Fibroblast of lung (primary cell): ENCODE results near the gene COQ3. TPM values are rescaled to one million over a fixed set of nuclear protein-coding genes. Genes with fewer than 3 reads are reported as not detected.

Source experiments
- DNase-seq, 2 donors: peaks; one replicate each; pipeline versions ENCODE4 v3.0.0 to v3.0.0-alpha.2; 2010; ENCODE audit warnings: low read depth in 2 of 2
- H2AFZ ChIP-seq: 2 replicates; pipeline ENCODE4 v1.5.1; 2012; ENCODE audit warnings: low read length, control low read depth, inconsistent platforms
- H3K27ac ChIP-seq: 2 replicates; pipeline ENCODE4 v1.5.1; 2011; ENCODE audit warnings: low read length, control low read depth; ENCODE audit not compliant: insufficient read depth
- H3K27me3 ChIP-seq: 2 replicates; pipeline ENCODE4 v1.5.1; 2011; ENCODE audit warnings: mild to moderate bottlenecking, low read length; ENCODE audit not compliant: control insufficient read depth, insufficient read depth
- H3K36me3 ChIP-seq: 2 replicates; pipeline ENCODE4 v1.5.1; 2011; ENCODE audit warnings: low read length; ENCODE audit not compliant: control insufficient read depth, insufficient read depth
- H3K4me1 ChIP-seq: 2 replicates; pipeline ENCODE4 v1.5.1; 2011; ENCODE audit warnings: low read length; ENCODE audit not compliant: control insufficient read depth, insufficient read depth; ENCODE audit errors: extremely low read depth
- H3K4me2 ChIP-seq: 2 replicates; pipeline ENCODE4 v1.5.1; 2011; ENCODE audit warnings: low read length, control low read depth; ENCODE audit not compliant: insufficient read depth; ENCODE audit errors: extremely low read depth
- H3K4me3 ChIP-seq, 4 experiments: fragments of 200-600 bp in 1 of 4; sonication (generic) in 1 of 4; replicated peaks in 1 of 4; 2 replicates each; pipeline ENCODE4 v1.5.1; 2011 to 2016; ENCODE audit warnings: low read length in 4 of 4, low read depth in 3 of 4, mild to moderate bottlenecking in 3 of 4, control low read depth in 2 of 4, inconsistent platforms in 1 of 4, mixed read lengths in 1 of 4; ENCODE audit not compliant: insufficient read depth in 1 of 4; ENCODE audit errors: control extremely low read depth in 1 of 4
- H3K79me2 ChIP-seq: 2 replicates; pipeline ENCODE4 v1.5.1; 2012; ENCODE audit warnings: mild to moderate bottlenecking, low read length, inconsistent platforms; ENCODE audit not compliant: control insufficient read depth, insufficient read depth
- H3K9ac ChIP-seq: 2 replicates; pipeline ENCODE4 v1.5.1; 2011; ENCODE audit warnings: mild to moderate bottlenecking, low read length, control low read depth; ENCODE audit not compliant: insufficient read depth
- H3K9me3 ChIP-seq: 2 replicates; pipeline ENCODE4 v1.5.1; 2012; ENCODE audit warnings: low read depth, low read length; ENCODE audit not compliant: control insufficient read depth, insufficient read depth
- H4K20me1 ChIP-seq: 2 replicates; pipeline ENCODE4 v1.5.1; 2011; ENCODE audit warnings: low read length; ENCODE audit not compliant: control insufficient read depth, insufficient read depth; ENCODE audit errors: extremely low read depth
- CTCF ChIP-seq, 2 donors: IDR thresholded peaks in 1 of 2; conservative IDR thresholded peaks in 1 of 2; 1 replicate in 1 of 2; 2 replicates in 1 of 2; pipeline ENCODE4 v1.5.1; 2011 to 2012; ENCODE audit warnings: low read length in 2 of 2, control low read depth in 1 of 2, inconsistent platforms in 1 of 2, low read depth in 1 of 2, mild to moderate bottlenecking in 1 of 2
- EZH2 ChIP-seq: IDR thresholded peaks from 2 replicates; pipeline ENCODE4 v1.5.1; 2012; ENCODE audit warnings: low read length, control low read depth, mild to moderate bottlenecking; ENCODE audit errors: missing control alignments
- polyA plus RNA-seq, 2 donors: library from polyadenylated mRNA; depleted of rRNA in 1 of 2; stranded (reverse) in 1 of 2; unstranded in 1 of 2; fragments of >200 nt; gene quantifications; 2 replicates each; pipeline ENCODE4 v1.2.1, GENCODE V29; 2011 to 2012; ENCODE audit warnings: missing spikeins in 1 of 2
- total RNA-seq: library from RNA; depleted of rRNA; stranded (reverse); fragments of >200 nt; gene quantifications from 2 replicates; pipeline ENCODE4 v1.2.1, GENCODE V29; 2014

Gene COQ3
- total and polyA plus RNA-seq, 2 donors (not counting 1 experiment from before 2014, with no cell fraction given): 5.3 to 13.3 TPM

- no peaks in the 10 kb centered on the region for H3K9me3 ChIP-seq
- H3K27me3 ChIP-seq: no peaks in the 10 kb centered on the region
- no peak overlapping the region for H2AFZ ChIP-seq
- no peaks in the 10 kb centered on the region for H4K20me1 ChIP-seq
- H3K79me2 ChIP-seq: no peaks in the 10 kb centered on the region
- no peak overlapping the region for H3K27ac ChIP-seq
- H3K4me3 ChIP-seq: no peak overlapping the region
- no peak overlapping the region for H3K9ac ChIP-seq
- no peaks in the 10 kb centered on the region for H3K36me3 ChIP-seq
- peak; percentile 43 to 71 for DNase-seq
- H3K4me2 ChIP-seq: no peak overlapping the region
- peak; percentile 66 to 74 for TF ChIP-seq CTCF (conservative IDR thresholded peaks at IDR 0.05 in 1 of 2, IDR thresholded peaks at IDR 0.05 in 1 of 2; ENCODE audit: low read depth in 1 of 2, low read length in 2 of 2)
- TF ChIP-seq EZH2: no peak
- no peaks in the 10 kb centered on the region for H3K4me1 ChIP-seq
These were observed 59.4 kb downstream of the COQ3 start for GRCh38 chr6:99334526-99335127.

DNA sequence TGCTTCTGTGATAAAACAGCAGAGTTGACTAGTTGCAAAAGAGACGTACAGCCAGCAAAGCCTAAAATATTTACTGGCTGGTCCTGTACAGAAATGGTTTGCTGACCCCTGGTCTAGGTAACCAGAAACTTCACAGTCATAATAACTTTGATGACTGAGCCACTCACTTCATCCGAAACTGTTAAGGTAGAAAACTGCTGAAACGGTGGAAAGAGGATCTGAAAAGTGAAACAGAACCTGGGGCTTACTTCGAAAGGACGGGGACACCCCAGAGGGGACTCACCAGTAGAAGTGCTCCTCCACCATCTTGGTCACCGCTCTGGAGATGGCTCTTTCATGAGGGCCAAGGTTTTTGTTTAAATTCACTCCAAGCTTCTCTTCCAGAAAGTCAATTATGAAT is 60.9 kb downstream of the COQ3 start:
- no peaks in the 10 kb centered on the region for H3K9me3 ChIP-seq
- H3K9ac ChIP-seq: no peak overlapping the region
- no peak overlapping the region for H3K27ac ChIP-seq
- H3K27me3 ChIP-seq: no peaks in the 10 kb centered on the region
- DNase-seq: no peak
- TF ChIP-seq CTCF (conservative IDR thresholded peaks at IDR 0.05 in 1 of 2, IDR thresholded peaks at IDR 0.05 in 1 of 2; ENCODE audit: low read depth in 1 of 2, low read length in 2 of 2) (no peak), EZH2 (no peak)
- no peaks in the 10 kb centered on the region for H4K20me1 ChIP-seq
- H3K36me3 ChIP-seq: no peaks in the 10 kb centered on the region
- no peak overlapping the region for H3K4me2 ChIP-seq
- no peak overlapping the region for H3K4me3 ChIP-seq
- no peaks in the 10 kb centered on the region for H3K4me1 ChIP-seq
- no peak overlapping the region for H2AFZ ChIP-seq
- H3K79me2 ChIP-seq: no peaks in the 10 kb centered on the region

DNA sequence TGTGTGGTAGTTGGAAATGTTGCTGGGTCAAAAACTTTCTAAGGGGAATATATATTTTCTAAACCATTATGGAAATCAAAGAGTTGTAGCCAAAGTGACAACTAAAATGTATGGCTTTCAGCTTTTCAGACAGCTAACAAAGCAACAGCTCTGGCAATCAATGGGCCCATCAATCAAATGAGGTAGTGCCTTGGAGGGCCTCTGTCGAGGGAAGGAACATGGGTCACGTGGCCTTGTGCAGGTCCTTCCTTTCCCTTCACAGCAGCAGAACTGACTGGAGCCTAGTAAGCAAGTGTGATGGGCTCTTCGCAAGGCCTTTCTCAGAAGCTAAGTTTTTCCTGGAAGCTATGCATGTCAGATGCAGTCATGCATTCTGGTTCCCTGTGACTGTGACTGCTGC is 62.5 kb downstream of the COQ3 start:
- Histone ChIP-seq H3K9ac (no peak overlapping the region), H3K4me3 (no peak overlapping the region), H3K79me2 (no peaks in the 10 kb centered on the region), H3K4me2 (no peak overlapping the region), H3K27me3 (no peaks in the 10 kb centered on the region), H3K4me1 (no peaks in the 10 kb centered on the region), H3K27ac (no peak overlapping the region), H3K9me3 (no peaks in the 10 kb centered on the region), H3K36me3 (no peaks in the 10 kb centered on the region), H2AFZ (no peak overlapping the region), H4K20me1 (no peaks in the 10 kb centered on the region)
- no peak for DNase-seq
- TF ChIP-seq EZH2 (no peak), CTCF (conservative IDR thresholded peaks at IDR 0.05 in 1 of 2, IDR thresholded peaks at IDR 0.05 in 1 of 2; ENCODE audit: low read depth in 1 of 2, low read length in 2 of 2) (no peak)
